ENCODE results near the gene DIAPH2.

- no peak for TF ChIP-seq CTCF (IDR thresholded peaks at IDR 0.05 in 8 of 11, conservative IDR thresholded peaks at IDR 0.05 in 3 of 11)
- TF ChIP-seq POLR2A (IDR thresholded peaks at IDR 0.05): no peak
- no peak for TF ChIP-seq POLR2AphosphoS5 (IDR thresholded peaks at IDR 0.05)
These were observed 840.4 kb downstream of the DIAPH2 start for GRCh38 chrX:97524997-97525396.

All from spleen (tissue), 7 donors.